Glomerular visceral epithelial cell (primary cell): ENCODE data around the gene SLC13A3.

Experiments used
- DNase-seq: peaks from one replicate; pipeline ENCODE4 v3.0.0-alpha.2; 2016; ENCODE audit errors: extremely low spot score

SLC13A3 gene

DNA sequence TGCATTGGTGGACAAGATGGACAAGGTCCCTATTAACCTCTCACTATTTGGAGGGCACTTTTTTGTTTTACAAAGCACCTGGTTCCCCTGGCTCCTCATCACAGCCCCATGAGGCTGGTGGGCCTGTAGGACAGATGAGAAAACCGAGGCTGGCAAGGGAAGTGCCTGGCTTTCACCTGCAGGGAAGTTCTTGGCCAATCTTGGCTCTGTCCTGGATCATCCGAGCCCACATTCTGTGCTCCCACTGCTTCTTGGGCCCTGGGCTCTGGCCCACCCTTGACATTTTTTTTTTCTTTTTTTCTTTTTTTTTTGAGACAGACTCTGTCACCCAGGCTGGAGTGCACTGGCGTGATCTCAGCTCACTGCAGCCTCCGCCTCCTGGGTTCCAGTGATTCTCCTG lies 14.7 kb downstream of the SLC13A3 start:
- DNase-seq = no peak

DNA sequence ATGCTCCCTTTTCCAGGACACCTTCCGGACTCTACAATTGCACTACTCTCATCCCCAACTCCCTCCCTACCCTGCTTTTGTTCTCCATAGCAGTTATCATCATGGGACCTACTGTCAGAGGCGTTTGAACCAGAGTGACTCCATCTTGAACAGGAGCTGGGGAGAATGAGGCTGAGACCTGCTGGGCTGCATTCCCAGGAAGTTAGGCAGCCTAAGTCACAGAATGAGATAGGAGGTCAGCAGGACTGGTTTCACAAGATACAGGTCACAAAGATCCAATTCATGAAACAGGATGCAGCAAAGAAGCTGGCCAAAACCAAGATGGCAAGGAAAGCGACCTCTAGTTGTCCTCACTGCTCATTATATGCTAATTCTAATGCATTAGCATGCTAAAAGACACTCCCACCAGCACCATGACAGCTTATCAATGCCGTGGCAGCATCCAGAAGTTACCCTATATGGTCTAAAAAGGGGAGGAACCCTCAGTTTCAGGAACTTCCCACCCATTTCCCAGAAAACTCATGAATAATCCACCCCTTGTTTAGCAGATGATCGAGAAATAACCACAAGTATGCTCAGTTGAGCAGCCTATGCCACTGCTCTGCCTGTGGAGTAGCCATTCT lies 15.6 kb downstream of the SLC13A3 start:
- DNase-seq = no peak

DNA sequence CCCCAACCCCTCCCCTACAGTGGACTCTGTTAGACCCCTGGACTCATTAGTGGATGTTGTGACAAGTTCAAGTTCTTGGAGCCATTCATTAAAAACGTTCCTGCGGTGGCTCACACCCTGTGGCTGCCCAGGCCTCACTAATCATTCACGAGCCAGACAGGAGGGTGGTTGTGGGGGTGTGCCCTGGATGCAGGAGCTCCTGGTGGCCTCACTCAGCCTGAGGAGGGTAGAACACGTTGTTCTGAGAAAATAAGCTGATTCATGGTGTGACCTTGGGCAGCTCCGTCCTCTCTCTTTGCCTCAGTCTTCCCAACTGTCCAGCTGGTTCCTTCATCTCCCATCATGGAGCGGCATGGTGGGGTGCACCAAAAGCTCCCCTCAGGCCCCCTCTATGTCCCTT lies 16.7 kb downstream of the SLC13A3 start:
- DNase-seq = no peak

DNA sequence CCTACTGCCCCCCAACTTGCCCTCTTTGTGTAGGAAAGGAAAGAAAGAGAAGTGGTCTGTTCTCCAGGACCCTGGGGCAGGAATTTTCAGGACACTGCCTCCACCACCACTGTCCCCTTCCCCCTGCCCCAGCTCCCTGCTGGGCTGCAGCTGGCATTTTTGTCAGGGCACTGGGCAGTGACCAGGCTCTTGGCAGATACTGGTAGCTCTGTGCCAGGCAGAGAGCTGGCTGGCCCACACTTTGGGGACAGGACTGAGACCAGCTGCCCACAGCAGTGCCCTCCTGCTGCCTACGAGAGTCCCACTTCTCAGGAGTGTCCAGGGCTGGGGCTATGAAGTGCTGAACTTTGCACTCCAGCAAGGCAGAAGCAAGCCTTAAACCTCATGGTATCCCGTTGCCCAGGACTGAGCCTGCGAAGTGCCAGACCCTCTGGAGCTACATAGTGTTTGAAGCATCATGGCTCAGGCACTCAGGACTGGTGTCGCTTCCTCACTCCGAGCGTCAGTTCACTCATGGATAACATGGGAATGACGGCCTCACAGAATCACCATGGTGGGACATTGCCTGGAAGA lies 19.3 kb downstream of the SLC13A3 start:
- DNase-seq = no peak

DNA sequence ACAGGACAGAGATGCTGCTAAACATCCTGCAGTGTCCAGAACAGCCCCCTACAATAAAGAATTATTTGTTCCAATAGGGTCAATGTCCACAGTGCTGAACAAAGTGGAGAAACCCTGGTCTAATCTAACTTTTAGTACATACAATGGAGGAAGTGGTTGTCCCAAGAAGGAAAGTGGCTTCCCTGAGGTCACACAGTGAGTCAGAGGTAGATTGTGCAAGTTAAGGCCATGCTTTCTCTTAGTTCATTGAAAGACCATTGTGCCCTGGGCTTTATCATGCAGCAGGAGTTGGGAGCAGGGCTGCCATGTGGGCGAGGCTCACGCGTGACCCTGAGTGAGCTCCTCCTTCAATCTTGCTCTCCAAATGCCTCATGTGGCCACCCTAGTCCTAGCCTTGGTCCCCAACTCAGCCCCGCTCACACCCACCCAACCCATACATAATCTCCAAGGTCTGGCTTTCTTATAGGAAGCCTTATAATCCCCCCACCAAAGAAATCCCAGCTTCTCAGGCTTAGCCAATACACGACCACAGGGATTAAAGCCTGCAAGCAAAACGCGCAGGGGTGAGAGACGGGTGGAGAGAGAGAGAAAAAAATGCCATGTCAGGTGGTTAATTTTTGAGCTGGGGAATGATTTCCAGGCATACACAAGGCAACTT lies 19.9 kb downstream of the SLC13A3 start:
- DNase-seq = no peak

DNA sequence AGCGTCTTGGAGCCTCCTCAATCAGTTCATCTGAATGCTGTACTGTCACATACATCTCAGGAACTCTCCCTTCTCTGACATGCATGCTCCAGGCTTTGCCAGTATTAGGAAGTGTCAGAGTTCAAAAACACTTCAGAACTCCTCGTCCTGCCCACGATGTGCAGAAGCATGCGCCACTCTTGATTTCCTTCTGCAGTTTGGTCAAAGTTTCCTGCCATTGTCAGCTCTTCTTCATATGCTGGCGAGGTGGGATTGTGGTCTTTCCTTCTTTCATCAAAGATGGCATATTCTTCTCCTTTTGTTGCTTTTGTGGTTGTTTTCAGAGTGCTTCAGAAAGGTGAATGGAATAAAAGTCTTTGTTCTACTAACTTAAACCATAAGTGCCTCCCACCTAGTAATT lies 21.0 kb downstream of the SLC13A3 start:
- DNase-seq = no peak

DNA sequence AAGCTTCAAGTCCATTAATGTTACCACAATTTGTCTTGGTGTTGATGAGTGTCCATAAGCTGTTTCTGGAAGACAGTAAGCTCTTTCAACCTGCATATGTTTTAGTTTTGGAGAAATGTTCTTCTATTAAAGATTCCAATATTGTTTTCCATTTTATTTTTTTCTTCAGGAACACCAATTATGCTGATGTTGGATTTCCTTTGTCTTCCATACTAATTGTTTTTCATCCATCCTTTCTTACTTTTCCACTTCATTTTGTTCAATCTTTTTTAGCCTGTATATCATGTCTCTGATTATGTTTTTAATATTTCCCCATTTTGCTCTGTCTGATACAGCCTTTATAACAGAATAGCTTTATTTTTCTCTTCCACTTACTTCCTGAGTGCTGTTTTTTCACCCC lies 21.9 kb downstream of the SLC13A3 start:
- DNase-seq = no peak

DNA sequence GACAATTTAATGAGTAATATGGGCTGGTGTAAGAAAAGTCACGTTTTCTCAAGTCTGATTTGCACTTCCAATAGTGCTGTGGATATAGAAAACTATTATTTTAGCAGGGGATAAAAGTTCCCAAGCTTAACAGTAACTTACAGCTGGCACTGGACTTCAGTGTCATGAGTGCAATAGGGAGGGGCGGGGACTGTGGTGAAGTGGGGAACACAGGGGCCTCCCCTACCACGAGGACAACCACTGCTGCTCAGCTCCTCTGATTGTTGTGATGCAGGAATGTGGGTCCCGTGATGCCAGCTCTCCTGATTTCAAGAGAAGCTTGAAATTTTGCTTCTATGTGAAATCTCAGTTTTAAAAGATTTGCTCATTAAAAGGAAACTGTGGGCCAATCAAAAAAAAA lies 24.0 kb downstream of the SLC13A3 start:
- no peak for DNase-seq

DNA sequence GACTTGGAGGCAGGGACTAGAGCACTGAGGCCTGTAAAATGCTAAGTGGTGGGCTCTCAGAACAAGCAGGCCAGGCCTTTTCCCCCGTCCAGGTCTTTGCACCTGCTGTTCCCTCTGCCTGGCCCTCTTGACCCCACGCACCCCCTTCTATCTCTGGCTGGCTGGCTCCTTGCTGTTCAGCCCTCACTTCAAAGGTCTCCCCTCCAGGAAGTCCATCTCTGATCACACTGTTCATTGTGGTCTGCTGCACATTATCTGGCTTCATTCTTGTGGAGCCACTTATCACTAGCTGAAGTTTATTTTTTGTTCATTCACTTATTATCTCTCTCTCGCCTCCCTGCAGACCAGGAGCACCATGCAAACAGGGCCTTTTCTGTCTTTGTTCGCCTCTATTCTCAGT lies 24.5 kb downstream of the SLC13A3 start:
- DNase-seq = no peak

DNA sequence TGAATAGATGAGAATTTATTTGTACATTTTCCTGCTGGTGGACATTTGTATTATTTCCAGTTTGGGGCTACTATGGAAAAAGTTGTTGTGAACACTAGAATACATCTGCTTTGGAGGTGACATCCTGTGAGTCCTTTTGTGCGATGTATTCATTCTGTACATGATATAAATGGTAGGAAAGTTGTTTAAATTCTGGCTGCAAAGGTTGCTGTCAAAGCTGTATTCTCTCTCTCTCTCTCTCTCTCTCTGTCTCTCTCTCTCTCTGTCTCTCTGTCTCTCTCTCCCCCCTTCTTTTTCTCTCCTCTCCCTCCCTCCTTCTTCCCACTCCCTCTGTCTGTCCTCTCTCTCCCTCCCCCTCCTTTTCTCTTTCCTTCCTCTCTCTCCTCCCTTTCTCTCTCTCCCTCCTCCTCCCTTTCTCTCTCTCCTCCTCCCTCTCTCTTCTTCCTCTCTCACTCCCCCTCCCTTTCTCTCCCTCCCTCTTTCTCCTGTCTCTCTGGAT lies 25.3 kb downstream of the SLC13A3 start:
- DNase-seq = no peak

DNA sequence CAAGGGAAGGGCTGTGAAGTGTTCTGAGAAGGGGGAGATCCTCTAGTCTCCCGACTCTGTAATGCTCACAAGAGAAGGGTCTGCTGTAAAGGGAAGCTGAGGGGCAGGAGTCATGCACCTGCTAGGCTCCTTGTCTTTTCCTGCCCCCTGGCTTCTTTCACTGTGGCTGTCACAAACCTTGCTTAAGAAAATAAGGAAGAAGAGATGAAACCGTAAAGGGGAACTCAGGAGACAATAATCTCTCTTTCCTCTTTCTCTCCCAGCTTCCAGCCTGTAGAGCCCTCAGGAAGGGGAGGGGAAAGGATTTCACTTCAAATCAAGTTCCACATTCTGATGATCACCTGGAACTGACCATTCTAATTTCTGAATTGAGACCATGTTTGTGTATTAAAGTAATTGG lies 26.3 kb downstream of the SLC13A3 start:
- no peak for DNase-seq

DNA sequence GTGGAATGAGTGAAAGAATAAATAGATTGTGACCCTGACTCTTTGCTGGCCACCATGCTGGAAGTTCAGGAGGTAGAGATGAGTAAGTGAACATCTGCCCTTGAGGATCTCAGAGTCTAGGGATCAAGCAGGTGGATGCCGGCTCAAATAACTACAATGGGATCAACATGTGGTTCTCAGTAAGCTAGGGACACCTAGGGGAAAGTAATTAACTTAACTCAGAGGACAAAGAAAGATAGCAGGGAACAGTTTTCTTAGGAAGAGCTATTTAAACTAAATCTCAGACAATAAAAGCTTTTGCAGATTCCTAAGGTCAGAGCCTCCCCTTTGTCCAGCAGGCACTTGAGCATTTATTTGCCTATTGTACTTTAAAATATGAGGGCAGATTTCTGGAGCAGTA lies 29.1 kb downstream of the SLC13A3 start:
- DNase-seq = no peak

DNA sequence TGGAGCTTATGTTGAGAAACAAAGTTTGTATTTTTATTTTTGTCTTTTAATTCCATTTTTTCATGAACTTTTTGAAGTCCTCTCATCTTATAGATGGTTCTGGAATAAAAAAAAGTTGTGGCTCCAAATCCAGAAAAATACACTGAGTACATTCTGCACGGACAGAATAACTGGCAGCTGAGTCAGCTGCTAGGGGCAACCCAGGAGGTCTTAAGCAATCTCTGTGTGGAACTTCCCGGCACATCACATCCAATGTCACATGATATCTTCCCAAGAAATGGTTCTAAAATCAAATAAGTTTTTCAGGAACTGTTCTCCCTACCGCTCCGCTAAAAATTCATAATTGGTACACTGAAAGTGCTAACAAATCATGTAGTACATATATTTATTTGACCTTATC lies 29.8 kb downstream of the SLC13A3 start:
- DNase-seq = no peak

DNA sequence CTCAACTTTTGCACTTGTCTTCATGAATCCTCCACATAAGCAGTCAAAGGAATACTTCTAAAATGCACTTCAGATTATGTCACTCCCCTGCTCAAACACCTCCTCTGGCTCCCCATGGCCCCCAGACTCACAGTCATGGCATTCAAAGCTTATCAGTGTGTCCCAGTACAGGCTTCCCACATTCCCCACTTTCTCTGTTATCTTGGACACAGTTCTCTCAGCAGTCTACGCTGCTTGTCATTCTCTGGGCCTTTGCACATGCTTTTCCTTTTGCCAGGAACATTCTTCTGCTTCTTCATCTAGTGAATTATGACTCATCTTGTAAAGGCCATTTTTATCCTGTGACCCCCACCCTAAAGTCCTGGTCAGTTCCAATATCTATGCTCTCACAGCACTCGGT lies 31.8 kb downstream of the SLC13A3 start:
- DNase-seq = no peak

DNA sequence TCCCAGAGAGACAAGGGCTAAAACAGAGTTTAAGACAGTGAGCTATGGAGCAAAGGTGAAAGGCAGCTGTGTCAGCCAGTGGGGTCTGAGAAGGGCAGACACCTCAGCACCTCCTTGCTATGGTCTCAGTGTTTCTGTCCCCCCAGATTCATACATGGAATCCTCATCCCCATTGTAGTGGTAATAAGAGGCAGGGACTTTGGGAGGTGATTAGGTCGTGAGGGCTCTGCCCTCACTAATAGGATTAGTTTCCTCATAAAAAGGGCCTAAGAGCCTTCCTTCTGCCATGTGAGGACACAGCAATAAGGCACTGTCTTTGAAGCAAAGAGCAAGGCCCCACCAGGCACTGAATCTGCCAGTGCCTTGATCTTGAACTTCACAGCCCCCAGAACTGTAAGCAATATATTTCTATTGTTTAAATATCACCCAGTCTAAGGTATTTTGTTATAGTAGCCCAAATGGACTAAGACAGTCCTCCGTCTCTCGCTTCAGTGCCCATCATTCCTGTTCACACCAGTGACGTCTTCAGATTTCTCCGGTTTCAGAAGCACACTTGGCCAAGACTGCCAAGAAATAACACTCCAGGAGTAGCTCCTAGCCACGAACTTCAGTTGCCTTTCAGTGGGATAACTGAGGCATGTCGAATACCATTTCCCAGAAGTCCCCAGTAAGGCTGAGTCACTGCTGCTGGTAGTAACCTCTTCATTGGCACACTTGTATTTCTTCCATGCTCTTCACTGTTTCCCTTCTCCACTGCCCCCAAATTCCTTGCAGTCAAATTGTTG lies 32.8 kb downstream of the SLC13A3 start:
- peak; percentile 23 for DNase-seq

DNA sequence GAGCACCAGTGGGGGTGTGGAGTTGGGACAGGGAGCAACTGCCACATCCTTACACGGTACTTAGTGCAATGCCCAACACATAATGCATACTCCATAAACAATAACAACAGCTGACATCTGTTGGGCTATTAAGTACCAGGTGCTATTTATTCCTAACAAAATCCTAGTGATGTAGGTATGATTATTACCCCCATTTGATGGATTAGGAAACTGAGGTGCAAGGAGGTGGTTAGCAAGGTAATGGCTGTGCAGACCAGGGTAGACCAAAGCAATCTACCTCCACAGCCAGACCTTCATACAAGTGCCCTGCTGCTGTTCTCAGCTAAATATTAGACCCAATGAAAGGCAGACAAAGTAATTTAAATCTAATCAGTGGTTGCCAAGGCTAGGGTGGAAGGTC lies 36.8 kb downstream of the SLC13A3 start:
- no peak for DNase-seq

DNA sequence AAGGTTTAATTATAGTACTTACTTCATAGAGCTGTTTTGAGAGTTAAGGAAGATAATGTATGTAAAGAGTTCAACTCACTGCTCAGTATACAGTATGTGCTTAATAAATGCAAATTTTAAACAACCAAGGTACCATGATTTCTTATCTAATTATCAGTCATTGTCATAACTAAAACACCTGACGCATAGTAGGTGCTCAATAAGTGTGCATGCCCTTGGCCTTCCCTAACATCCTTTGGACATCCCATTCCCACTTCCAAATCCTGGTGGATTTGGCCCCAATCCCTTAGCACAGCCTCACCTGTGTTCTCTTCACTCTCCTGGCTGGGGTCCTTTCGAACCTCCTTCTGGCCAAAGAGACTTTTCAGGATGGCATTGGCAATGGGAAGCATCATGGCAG lies 41.1 kb downstream of the SLC13A3 start:
- no peak for DNase-seq

DNA sequence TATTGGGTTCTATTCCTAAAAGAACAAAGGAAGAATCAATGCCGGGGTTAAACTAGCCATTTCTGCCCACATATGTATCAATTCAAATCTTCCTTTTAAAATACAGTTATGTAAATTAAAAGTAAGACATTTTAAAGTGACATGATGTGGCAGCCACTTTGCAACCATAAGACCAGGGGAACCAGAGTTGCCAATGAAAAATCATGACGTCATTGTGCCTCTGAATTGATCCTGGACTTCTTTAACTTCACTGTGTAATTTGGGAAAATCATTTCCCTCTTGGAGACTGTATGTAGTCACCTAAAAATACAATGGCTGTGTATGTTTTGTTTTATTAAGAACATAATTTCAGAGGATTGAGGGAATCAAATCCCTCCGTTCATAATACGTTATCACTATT lies 42.2 kb downstream of the SLC13A3 start:
- no peak for DNase-seq

DNA sequence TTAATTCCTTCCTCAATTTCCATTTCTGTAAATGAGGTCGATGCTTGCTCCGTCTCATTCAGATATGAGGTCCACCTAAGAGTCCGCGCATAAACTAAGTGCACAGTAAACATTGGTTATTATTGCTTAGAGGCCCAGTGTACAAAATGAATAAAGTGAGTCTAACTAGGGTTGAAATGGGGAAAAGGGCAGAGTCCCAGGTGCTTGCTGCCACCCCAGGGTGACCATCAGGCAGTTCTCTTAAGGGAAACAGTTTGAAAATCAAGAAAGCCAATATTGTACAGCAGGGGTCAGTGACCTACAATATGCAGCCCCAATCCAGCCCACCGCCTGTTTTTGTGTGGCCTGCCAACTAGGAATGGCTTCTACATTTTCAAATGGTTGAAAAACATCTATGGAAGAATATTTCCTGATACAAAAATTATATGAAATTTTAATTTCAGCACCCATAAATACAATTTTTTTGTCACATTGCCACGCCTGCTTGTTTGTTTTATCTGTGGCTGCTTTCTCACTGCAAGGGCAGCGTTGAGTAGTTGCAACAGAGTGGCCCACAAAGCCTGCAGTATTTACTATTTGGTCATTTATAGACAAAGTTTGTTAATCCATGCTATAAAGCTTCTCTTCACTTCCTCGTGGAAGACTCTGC lies 43.3 kb downstream of the SLC13A3 start:
- no peak for DNase-seq

DNA sequence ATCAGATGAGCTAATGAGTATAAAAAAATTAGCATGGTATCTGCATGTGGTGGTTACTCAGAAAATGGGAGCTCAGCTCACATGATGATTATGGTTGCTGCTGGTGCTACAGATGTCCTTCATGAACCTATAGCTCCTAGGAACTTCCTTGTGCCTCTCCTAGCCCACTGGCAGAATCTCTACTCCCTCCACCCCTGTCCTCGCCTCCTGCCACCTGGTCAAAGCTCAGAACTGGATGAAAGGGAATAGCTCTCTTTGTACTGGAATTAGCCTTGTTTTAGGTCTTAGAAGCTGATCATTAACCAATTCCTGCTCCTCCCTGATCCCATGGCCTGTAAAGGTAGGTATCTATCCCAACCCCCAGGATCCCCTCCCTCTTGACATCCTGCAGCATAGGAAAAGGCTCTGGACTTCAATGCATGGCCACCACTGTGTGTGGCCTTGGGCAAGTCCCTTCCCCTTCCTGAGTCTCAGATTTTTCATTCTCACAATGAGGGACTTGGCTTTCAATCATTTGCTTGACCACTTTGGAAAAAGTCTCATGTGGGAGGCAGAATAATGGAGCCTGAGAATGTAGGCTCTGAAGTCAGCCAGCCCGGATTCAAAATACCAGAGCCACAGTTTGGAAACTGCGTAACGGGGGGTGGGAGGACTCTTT lies 43.9 kb downstream of the SLC13A3 start:
- no peak for DNase-seq

DNA sequence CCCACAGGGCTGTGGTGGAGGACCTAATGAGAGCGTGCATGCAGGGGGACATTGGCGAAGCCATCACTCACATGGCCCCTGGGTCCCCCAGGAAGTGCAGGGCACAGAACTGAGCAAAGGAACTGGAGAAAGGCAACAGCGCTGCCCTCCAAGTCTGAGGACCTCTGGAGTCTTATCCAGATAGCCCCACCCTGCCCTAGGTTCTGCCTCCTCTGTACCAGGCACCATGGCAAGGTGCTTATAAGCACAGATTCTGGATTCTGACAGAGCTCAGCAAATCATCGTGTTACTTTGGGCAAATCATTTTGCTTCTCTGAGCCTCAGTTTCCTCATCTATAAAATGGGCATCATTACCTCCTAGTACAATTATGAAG lies 44.5 kb downstream of the SLC13A3 start:
- no peak for DNase-seq
